ENCODE results near the gene ABHD16A. TPM values are rescaled to one million over a fixed set of nuclear protein-coding genes. Genes with fewer than 3 reads are reported as not detected.

The ABHD16A gene
- total and polyA plus RNA-seq, 2 of the 13 experiments (the other 11 are each of a cell fraction or from before 2014, with no cell fraction given): 43.5 to 45.4 TPM

DNA sequence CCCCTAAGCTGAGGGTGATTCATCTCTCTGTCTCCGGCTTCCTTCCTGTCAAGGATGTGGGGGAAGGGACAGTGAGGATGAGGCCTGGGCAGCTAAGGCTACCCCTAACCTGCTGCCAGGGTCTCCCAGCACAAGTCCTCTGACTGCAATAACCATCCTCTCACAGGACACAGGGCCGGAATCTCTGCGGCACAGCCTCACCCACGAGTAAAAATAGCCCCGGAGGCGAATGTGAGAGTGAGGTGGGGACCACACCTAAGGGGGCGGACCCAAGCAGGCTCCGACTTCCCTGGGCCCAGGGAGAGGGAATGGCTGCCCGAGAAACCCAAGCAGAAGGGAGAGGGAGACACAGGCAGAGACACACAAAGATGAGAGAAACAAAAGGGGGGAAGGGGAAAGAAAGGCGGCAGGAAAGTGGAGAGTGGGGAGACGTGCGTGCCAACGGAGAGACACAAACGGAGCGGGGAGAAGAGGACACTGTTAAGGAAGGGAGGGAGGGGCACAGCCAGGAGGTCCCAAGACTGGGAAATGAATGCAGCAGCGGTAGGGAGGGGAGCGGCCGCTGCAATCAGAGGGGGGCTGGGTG lies 31.8 kb upstream of the ABHD16A start (continued):
- TF ChIP-seq, protein P1, sequence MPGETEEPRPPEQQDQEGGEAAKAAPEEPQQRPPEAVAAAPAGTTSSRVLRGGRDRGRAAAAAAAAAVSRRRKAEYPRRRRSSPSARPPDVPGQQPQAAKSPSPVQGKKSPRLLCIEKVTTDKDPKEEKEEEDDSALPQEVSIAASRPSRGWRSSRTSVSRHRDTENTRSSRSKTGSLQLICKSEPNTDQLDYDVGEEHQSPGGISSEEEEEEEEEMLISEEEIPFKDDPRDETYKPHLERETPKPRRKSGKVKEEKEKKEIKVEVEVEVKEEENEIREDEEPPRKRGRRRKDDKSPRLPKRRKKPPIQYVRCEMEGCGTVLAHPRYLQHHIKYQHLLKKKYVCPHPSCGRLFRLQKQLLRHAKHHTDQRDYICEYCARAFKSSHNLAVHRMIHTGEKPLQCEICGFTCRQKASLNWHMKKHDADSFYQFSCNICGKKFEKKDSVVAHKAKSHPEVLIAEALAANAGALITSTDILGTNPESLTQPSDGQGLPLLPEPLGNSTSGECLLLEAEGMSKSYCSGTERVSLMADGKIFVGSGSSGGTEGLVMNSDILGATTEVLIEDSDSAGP (CRISPR knock-in tag; IDR thresholded peaks at IDR 0.05; ENCODE audit: borderline replicate concordance): peak; percentile 23; the same call in 1 of the 2 replicates
- TF ChIP-seq, protein P2, sequence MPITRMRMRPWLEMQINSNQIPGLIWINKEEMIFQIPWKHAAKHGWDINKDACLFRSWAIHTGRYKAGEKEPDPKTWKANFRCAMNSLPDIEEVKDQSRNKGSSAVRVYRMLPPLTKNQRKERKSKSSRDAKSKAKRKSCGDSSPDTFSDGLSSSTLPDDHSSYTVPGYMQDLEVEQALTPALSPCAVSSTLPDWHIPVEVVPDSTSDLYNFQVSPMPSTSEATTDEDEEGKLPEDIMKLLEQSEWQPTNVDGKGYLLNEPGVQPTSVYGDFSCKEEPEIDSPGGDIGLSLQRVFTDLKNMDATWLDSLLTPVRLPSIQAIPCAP (CRISPR knock-in tag; IDR thresholded peaks at IDR 0.05; ENCODE audit: low read depth): no peak
- no peak for TF ChIP-seq HNRNPLL (IDR thresholded peaks at IDR 0.05; ENCODE audit: low read depth, low read length, poor library complexity, severe bottlenecking)
- no peak for TF ChIP-seq ZNF883 (CRISPR knock-in tag; IDR thresholded peaks at IDR 0.05; ENCODE audit: not compliant biosample characterization)
- peak; percentile 69; the same call in 1 of the 2 replicates for TF ChIP-seq SIN3A (IDR thresholded peaks at IDR 0.05; ENCODE audit: borderline replicate concordance, low read depth, low read length)
- peak; percentile 78; the same call in 1 of the 2 replicates for TF ChIP-seq ZNF816 (CRISPR knock-in tag; IDR thresholded peaks at IDR 0.05; ENCODE audit: borderline replicate concordance)
- TF ChIP-seq, protein P3, sequence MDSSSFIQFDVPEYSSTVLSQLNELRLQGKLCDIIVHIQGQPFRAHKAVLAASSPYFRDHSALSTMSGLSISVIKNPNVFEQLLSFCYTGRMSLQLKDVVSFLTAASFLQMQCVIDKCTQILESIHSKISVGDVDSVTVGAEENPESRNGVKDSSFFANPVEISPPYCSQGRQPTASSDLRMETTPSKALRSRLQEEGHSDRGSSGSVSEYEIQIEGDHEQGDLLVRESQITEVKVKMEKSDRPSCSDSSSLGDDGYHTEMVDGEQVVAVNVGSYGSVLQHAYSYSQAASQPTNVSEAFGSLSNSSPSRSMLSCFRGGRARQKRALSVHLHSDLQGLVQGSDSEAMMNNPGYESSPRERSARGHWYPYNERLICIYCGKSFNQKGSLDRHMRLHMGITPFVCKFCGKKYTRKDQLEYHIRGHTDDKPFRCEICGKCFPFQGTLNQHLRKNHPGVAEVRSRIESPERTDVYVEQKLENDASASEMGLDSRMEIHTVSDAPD (CRISPR knock-in tag; IDR thresholded peaks at IDR 0.05): no peak
- TF ChIP-seq ZNF225 (CRISPR knock-in tag; IDR thresholded peaks at IDR 0.05): no peak; the same call in 1 of the 2 replicates
- TF ChIP-seq, protein P4, sequence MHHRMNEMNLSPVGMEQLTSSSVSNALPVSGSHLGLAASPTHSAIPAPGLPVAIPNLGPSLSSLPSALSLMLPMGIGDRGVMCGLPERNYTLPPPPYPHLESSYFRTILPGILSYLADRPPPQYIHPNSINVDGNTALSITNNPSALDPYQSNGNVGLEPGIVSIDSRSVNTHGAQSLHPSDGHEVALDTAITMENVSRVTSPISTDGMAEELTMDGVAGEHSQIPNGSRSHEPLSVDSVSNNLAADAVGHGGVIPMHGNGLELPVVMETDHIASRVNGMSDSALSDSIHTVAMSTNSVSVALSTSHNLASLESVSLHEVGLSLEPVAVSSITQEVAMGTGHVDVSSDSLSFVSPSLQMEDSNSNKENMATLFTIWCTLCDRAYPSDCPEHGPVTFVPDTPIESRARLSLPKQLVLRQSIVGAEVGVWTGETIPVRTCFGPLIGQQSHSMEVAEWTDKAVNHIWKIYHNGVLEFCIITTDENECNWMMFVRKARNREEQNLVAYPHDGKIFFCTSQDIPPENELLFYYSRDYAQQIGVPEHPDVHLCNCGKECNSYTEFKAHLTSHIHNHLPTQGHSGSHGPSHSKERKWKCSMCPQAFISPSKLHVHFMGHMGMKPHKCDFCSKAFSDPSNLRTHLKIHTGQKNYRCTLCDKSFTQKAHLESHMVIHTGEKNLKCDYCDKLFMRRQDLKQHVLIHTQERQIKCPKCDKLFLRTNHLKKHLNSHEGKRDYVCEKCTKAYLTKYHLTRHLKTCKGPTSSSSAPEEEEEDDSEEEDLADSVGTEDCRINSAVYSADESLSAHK (CRISPR knock-in tag; IDR thresholded peaks at IDR 0.05; ENCODE audit: borderline replicate concordance): no peak
- TF ChIP-seq RNF2 (conservative IDR thresholded peaks at IDR 0.05; ENCODE audit: low read depth): no peak
- peak; percentile 13; the same call in 1 of the 2 replicates for TF ChIP-seq GATAD1 (CRISPR knock-in tag; IDR thresholded peaks at IDR 0.05)
- TF ChIP-seq ZNF781 (CRISPR knock-in tag; IDR thresholded peaks at IDR 0.05; ENCODE audit: borderline replicate concordance, not compliant biosample characterization): no peak
- no peak for TF ChIP-seq ZNF326 (CRISPR knock-in tag; IDR thresholded peaks at IDR 0.05; ENCODE audit: borderline replicate concordance)
- peak; percentile 55; the same call in 1 of the 2 replicates for TF ChIP-seq ZNF788 (CRISPR knock-in tag; IDR thresholded peaks at IDR 0.05; ENCODE audit: borderline replicate concordance)
- no peak for TF ChIP-seq ZNF224 (CRISPR knock-in tag; IDR thresholded peaks at IDR 0.05)
- no peak for TF ChIP-seq CENPX (CRISPR knock-in tag; IDR thresholded peaks at IDR 0.05)
- TF ChIP-seq FOXA1 (IDR thresholded peaks at IDR 0.05): no peak
- TF ChIP-seq FOXA1 (CRISPR knock-in tag; IDR thresholded peaks at IDR 0.05): no peak
- TF ChIP-seq ATF7 (IDR thresholded peaks at IDR 0.05): no peak
- peak; percentile 36; the same call in 1 of the 2 replicates for TF ChIP-seq ATF7 (CRISPR knock-in tag; IDR thresholded peaks at IDR 0.05)
- no peak for TF ChIP-seq PHF20 (CRISPR knock-in tag; IDR thresholded peaks at IDR 0.05)
- TF ChIP-seq MEIS1 (CRISPR knock-in tag; IDR thresholded peaks at IDR 0.05; ENCODE audit: borderline replicate concordance): no peak
- TF ChIP-seq ZFP41 (CRISPR knock-in tag; IDR thresholded peaks at IDR 0.05; ENCODE audit: borderline replicate concordance): no peak
- no peak for TF ChIP-seq PLRG1 (conservative IDR thresholded peaks at IDR 0.05)
- no peak for TF ChIP-seq ZNF30 (CRISPR knock-in tag; IDR thresholded peaks at IDR 0.05)
- no peak for TF ChIP-seq TCF7L2 (IDR thresholded peaks at IDR 0.05; ENCODE audit: low read depth, low read length)
